Stimulated activated CD8-positive, alpha-beta memory T cell treated with anti-CD3 and anti-CD28 coated beads, Interleukin-4, amount 100 ng/mL, for 48 hours (primary cell): ENCODE results near the gene ABHD2.
A peak's percentile ranks its signal among the peaks of the same experiment; 100 is the strongest.
"Not testable (repeated sequence)": the region's sequence is repeated elsewhere in the genome, so short reads cannot be mapped to it uniquely, and the experiment has no call there.

Experiments
- DNase-seq: peaks from one replicate; pipeline ENCODE4 v3.0.0-alpha.2; 2020

Gene ABHD2, protein sequence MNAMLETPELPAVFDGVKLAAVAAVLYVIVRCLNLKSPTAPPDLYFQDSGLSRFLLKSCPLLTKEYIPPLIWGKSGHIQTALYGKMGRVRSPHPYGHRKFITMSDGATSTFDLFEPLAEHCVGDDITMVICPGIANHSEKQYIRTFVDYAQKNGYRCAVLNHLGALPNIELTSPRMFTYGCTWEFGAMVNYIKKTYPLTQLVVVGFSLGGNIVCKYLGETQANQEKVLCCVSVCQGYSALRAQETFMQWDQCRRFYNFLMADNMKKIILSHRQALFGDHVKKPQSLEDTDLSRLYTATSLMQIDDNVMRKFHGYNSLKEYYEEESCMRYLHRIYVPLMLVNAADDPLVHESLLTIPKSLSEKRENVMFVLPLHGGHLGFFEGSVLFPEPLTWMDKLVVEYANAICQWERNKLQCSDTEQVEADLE

DNA sequence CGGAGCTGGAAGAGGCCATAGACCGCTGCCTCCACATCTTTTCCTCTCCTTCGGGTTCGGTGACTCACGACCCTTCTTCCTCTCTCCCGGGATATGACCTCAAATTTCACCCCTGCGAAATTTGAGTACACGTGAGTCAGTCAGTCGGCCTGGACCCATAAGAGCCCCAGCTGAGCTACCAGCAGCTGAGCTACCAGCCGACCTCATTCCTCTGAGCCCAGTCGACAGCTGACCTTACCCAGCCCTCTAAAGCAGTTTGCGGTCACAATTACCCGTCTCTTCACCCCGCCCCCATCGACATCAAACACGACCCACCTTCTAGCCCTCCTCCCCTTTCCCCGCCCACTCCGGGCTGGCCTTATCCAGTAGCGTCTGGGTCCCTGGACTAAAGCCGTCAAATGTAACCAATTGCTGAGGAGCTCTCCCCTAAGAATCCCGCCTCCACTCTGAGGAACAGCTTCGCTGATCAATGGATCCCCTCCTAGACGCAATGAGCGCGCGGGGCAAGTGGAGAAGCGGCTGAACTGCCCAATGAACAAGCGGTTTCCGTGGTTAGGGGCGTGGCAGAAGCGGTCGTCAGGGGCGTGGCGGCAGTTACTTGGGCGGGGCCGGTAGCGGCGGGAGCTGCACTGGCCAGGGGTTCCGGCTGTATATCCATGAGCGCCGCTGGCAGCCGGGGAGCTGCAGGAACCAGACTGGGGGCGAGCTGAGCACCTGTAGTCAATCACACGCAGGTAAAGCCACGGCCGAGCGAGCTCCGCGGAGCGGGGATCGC is at the start of gene ABHD2:
TSS of gene ABHD2 (plus strand) at position 627 of the 775 bp plus-strand sequence. CDS start 27,872 bp downstream, outside the sequence.
- DNase-seq = peak; percentile 99

DNA sequence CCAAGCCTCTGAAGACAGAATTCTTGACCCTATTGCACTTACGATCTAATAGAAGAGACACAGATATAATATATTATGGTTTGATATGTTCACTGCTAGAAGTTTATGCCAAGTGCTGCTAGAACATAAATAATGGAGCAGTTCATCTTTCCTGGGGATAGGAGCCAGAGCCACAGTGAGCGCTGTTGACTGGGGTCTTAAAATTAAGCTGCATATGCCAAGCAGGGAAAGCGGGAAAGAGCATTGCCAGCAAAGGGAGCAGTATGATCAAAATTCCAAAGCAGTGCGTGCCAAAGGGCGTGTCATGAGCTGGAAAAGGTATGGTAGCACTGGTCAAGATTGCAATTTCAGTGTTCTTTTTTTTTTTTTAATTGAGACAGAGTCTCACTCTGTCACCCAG is 49.1 kb upstream of the ABHD2 start:
- DNase-seq = no peak

DNA sequence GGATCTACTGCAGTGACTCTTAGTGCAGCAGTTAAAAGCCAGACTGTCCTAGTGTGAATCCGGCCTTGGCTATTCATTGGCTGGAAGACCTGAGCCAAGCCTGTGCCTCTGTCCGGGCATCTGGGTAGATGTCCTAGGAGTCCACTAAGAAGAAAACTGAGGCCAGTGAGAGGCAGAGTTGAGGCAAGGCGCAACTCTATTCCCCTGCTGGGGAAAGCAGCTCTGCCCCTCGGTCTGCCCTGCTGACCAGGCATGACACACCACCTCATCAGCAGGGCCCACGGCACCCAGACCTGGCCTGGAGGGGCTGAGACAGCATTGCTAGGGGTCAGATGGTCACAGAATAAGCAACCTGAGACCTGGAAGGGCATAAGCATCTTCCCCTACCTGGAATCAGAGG is 46.7 kb upstream of the ABHD2 start:
- DNase-seq = no peak

DNA sequence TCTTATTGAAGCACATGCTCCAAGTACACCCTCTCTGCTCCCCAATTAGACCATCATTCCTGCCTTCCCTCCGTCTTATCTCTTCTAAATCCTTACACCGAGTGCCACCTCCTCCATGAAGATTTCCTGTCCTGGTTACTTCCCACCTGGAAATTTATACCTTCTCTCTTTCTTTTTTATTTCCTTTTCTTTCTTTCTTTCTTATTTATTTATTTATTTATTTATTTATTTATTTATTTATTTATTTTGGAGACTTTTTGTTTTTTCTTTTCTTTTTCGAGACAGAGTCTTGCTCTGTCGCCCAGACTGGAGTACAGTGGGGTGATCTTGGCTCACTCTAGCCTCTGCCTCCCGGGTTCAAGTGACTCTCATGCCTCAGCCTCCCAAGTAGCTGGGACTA is 45.9 kb upstream of the ABHD2 start:
- no peak for DNase-seq

DNA sequence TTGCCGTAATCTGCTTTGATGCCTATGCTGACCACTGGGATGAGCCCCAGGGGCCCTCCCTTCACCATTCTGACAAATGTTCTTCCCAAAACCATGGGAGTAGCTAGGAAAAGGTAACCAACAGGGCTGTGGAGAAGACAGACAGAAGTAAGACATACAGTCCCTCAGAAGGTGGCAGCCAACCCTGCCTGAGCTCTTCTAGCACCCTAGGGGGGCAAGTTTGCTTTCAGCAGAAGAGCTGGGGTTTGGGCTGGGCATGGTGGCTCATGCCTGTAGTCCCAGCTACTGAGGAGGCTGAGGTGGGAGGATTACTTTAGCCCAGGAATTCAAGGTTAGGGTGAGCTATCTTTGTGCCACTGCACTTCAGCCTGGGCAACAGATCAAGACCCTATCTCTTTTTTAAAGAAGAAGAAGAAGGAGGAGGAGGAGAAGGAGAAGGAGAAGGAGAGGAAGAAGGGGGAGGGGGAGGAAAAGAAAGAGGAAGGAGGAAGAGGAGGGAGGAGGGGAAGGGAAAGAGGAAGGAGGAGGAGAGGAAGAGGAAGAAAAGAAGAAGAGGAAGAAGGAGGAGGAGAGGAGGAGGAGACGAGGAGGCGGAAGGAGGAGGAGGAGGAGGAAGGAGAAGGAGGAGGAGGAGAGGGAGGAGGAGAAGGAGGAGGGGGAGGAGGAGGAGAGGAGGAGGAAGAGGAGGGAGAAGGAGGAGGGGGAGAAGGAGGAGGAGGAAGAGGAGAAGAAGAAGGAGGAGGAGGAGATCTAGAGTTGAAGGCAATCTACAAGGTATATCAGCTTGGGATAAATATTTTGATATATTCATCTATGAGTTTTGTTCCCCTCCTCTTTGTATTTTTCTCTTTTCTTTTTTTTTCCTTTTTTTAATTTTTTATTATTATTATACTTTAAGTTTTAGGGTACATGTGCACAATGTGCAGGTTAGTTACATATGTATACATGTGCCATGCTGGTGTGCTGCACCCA is 44.9 kb upstream of the ABHD2 start:
- DNase-seq = no peak

DNA sequence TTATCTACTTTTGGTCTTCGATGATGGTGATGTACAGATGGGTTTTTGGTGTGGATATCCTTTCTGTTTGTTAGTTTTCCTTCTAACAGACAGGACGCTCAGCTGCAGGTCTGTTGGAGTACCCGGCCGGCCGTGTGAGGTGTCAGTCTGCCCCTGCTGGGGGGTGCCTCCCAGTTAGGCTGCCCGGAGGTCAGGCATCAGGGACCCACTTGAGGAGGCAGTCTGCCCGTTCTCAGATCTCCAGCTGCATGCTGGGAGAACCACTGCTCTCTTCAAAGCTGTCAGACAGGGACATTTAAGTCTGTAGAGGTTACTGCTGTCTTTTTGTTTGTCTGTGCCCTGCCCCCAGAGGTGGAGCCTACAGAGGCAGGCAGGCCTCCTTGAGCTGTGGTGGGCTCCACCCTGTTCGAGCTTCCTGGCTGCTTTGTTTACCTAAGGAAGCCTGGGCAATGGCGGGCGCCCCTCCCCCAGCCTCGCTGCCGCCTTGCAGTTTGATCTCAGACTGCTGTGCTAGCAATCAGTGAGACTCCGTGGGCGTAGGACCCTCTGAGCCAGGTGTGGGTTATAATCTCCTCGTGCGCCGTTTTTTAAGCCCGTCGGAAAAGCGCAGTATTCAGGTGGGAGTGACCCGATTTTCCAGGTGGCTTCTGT is 39.1 kb upstream of the ABHD2 start:
- not testable (repeated sequence) for DNase-seq

DNA sequence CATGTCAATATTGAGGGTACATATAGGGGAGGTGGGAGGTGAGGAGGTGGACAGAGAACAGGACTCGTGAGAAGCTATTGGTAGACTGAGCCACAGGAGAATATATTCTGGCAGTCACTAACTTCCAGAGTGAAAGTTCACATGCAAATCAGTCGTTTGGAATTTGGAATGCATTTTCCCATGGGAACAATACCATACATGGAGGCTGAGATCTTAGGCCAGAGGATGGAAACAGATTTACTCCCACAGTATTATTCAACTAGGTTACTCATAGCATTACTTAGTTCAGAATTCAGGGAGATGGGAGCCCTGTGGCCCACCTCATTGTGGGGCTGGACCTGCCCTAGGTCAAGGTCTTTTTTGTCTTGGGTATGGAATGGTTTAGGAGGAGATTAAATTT is 36.4 kb upstream of the ABHD2 start:
- DNase-seq = no peak

DNA sequence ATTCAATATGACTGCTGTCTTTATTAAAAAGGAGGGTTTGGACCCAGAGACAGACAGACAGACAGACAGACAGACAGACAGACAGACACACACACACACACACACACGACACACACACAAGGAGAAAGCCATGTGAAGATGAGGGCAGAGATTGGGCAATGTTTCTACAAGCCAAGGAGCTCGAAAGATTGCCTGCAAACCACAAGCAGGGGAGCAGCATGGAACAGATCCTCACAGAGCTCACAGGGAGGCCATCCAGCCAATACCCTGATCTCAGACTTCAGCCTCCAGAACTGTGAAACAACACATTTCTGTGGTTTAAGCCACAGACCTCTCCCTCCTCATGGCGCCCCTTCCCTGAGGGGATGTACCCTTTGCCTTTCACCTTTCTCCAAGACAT is 35.8 kb upstream of the ABHD2 start:
- DNase-seq = no peak

DNA sequence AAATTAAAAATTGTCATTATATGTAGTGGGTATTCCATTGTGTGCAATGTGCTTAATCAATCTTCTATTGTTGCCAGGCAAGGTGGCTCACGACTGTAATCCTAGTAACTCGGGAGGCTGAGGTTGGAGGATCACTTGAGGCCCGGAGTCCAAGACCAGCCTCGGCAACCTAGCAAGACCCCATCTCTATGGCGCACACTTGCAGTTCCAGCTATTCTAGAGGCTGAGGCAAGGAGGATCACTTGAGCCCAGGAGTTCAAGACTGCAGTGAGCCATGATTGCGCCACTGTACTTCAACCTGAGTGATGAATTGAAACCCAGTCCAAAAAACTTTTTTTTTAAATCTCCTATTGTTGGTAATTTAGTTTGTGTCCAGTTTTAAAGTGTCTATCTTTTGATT is 33.4 kb upstream of the ABHD2 start:
- no peak for DNase-seq

DNA sequence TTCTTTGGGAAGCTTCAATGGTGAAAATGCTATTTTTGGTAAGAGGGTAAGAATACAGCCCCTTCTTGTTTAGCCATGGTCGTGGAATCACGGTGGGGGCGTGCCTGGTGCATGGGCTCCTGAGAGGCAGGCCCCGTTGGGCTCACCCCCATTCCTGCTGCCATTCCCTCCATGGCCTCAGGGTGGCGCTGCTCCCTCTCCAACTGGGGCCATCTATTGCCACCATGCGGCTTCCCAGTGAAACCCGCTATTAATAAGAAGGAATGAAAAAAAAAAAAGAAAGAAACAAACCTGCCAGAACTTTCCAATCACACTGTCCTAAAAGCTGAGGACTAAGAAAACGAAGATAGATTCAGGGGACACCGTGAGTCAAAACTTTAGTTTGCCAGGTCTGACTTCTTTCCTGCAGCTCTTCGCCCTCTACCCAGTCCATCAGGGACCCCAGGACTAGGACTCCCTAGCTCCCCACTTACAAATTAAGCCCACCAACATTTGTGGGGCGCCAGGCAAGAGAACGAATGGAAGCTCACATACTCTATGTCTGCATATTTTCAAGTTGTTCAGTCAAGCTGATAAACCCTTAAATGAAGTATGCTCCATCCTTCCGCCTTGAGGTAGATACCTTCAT is 30.6 kb upstream of the ABHD2 start:
- DNase-seq = peak; percentile 96

DNA sequence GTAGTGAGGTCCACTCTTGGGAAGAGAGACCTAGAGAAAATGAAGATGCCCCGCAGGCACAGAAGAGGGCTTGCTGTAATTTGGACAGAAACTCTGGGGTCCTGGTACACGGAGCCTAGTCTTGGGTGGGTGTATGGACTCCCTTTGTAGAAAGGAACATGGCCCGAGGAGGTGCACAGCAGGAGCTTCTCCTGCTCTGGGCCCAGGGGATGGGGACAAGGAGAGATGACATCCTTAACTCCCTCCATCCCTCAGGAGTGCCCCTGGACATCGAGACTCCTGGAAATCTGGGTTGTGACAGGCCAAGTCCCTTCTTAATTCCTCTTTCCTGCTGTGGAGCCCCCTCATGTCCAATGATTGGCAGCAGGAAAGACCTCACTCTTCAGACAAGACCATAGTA is 29.9 kb upstream of the ABHD2 start:
- no peak for DNase-seq

DNA sequence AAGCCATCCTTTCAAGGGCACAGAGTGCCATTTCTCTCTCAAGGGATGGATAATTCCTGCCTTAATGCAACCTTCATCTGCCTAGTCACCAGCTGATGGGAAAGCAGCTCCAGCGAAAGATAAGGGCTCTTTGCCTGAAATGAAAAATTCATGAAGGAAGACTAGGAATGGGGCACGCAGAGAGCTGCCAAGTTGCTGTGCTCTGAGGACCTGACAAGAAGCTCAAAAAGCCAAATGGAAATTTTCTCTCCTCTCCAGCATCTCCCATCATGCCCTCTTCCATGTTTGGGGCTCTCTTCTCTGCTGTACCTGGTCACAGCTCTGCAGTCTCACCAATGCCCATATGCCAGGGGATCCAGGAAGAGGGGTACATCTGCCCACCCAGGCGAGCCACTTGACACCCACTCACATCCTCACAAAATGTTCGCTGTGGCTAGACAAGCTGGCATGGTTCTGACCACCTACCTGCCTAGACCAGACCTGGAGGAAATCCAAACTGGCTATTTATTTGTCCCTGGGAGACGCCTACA is 29.3 kb upstream of the ABHD2 start:
- DNase-seq = no peak

DNA sequence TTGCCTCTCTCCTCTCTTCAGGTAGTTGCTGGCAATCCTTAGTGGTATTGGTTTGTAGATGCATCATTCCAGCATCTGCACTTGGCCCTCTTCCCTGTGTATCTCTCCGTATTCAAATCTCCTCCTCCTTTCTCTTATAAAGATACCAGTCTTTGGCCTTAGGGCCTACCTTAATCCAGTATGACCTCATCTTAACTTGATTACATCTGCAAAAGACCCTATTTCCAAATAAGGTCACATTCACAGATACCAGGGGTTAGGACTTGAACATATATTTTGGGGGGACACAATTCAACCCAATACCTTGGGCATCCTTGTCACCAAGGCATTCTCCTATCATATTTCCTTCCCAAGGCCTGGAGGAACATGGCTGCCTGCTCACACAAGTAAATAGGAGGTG is 22.0 kb upstream of the ABHD2 start:
- DNase-seq = no peak

DNA sequence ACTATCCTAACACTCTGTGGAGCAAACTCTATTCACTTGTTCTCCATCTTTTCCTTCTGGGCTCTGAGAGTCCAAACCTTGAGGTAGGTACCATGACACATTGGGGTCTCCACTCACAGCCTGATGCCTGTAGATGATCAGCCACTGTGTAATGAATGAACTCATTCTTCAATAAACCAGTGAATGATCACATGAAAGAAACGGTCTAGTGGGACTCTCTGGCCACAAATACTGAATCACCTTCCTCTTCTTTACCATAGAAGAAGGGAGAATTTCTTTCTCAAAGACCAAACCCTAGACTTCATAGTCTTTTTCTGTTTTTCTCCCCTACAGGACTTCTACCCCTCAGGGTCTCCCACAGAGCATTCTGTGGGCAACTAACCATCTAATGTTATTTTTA is 20.5 kb upstream of the ABHD2 start:
- no peak for DNase-seq

DNA sequence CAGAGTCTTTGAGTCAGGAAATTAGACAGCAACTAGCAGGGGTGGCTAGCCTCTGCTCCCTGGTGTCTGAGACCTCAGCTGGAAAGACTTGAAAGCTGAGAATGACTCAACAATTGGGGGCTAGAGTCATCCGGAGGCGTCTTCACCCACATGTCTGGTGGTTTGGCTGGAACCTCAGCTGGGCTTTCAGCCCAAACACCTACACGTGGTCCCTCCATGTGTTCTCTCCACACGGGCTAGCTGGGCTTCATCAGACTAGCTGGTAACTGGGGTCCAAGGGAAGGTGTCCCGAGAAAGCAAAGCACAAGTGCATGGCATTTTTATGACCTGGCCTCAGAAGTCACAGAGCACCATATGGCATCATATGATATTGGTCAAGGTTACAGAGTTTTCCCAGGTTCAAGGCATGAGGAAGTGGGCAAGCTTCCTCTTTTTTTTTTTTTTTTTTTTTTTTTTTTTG is 19.9 kb upstream of the ABHD2 start:
- DNase-seq = peak; percentile 80

DNA sequence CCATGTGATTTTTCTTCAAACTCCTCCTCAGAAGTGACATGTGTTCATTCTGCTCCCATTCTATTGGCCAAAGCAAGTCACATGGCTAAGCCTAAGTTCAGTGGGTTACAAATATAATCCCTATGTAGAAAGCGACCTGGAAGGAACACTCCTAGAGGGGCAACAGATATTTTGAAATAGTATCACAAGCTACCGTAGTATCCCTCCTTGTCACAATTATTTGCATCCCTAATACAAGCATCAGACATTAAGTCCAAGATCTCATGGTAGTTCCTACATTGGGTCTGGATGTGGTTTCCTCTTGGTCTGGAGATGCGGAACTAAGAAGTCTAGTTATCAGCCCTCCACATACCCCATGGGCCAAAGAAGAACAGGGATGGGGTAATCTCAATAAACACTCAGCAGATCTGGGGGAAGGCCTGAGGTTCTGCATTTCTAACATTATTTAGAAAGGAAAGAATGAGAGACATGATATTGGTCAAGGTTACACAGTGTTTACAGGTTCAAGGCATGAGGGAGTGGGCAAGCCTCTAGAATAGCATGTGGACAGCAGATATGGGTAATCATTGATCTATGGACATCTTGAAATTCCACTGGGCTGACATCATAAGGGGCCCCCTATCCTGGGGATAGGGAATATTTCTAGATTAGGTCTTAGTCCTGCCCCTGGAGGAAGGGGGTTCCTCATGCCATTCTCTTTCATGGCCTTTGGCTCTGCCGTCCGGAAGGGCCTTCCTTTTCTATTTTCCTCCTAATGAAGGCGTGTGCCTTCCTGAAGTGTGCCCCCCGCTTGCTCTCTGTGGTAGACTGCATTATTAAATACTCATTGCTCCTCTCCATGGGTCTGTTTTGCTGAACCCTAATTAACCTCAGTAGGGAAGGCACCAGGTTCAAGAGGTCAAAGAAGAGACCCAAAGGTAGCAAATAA is 17.8 kb upstream of the ABHD2 start:
- DNase-seq = no peak

DNA sequence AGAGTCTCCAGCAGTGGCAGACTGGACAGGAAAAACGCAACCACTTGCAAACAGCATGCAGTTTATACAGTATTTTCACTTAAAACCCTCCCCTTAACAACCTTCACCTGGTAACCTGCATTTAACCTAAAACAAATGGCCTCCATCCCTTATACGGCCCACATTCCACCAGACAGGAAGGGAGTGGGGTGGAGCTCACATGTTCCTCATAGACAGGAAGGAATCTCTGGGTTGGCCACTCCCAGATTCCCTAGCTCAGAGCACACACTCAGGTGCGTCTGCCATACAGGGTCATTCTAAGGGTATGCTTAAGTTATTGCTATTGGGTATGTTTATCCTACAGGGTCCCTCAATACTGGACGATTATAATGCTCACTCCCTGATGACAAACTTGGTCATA is 16.8 kb upstream of the ABHD2 start:
- no peak for DNase-seq

DNA sequence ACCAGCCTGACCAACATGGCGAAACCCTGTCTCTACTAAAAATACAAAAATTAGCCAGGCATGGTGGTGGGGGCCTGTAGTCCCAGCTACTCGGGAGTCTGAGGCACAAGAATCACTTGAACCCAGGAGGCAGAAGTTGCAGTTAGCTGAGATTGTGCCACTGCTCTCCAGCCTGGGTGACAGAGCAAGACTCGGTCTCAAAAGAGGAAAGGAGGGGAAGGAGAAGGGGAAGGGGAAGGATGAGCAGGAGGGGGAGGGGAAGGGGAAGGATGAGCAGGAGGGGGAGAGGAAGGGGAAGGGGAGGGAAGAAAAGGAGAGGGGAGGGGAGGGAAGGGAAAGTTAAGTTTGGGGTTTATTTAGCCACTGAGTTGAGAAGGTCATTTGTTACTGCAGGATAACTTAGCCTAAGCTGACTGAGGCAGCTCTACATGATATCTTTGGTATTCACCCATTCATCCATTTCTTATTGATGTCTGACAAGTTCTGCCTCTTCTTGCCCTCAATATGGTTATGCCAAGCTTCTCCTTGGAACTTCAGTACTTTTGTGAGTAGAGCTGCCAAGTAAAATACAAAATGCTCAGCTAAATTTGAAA is 15.9 kb upstream of the ABHD2 start:
- DNase-seq = no peak

DNA sequence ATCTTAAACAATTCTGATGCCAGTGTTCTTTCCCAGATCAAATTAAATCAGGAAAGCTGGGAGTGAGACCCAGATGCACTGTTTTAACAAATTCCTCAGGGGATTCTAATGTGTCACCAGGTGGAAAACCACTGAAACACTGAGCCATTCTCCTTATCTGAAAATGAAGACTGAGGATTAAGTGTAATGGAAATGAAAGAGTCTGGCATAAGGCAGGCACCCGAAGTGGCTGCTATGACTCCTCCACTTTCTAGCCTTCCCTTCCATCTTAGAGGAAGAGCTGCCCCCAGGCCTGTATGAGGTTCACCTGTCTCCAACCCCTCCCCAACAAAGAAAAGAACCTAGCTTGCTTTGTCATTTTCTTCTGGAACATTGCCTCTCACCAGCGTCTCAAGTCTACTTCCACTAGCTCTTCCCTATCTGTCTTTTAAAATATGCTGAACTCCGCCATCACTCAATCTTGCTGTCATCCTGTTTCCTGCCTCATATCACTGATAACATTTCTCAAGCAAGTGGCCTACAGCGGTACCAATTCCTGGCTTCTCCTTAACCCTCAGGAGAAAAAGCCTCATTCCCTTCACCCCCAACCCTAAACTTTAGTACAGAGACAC is 13.7 kb upstream of the ABHD2 start:
- no peak for DNase-seq
